BLaER1 treated with 17β-estradiol and CSF1 and Interleukin-3, amounts not matched to agents 10 nM and 100 nM (cell line): ENCODE results near the gene FOXC2.

Experiments used
- H3K27ac ChIP-seq, 11 experiments: shearing (Covaris generic); formaldehyde crosslinking; 2 replicates each; pipeline ENCODE4 v1.8.1; 2022
- H3K27me3 ChIP-seq, 11 experiments: shearing (Covaris generic); formaldehyde crosslinking; 2 replicates each; pipeline ENCODE4 v1.8.1; 2022
- H3K36me3 ChIP-seq, 11 experiments: shearing (Covaris generic); formaldehyde crosslinking; 2 replicates each; pipeline ENCODE4 v1.8.1; 2022
- H3K4me1 ChIP-seq, 10 experiments: shearing (Covaris generic); formaldehyde crosslinking; 2 replicates each; pipeline ENCODE4 v1.8.1; 2022
- H3K4me2 ChIP-seq, 11 experiments: shearing (Covaris generic); formaldehyde crosslinking; 2 replicates each; pipeline ENCODE4 v1.8.1; 2022
- H3K4me3 ChIP-seq, 10 experiments: shearing (Covaris generic); formaldehyde crosslinking; 2 replicates each; pipeline ENCODE4 v1.8.1; 2022
- H3K9ac ChIP-seq, 11 experiments: shearing (Covaris generic); formaldehyde crosslinking; 2 replicates each; pipeline ENCODE4 v1.8.1; 2022
- H3K9me3 ChIP-seq, 11 experiments: shearing (Covaris generic); formaldehyde crosslinking; replicated peaks in 1 of 11; 2 replicates each; pipeline ENCODE4 v1.8.1; 2022
- H4K20me1 ChIP-seq, 11 experiments: shearing (Covaris generic); formaldehyde crosslinking; 2 replicates each; pipeline ENCODE4 v1.8.1; 2022
- Cebpa-rat ChIP-seq, 11 experiments: shearing (Covaris generic); IDR thresholded peaks; 2 replicates each; pipeline ENCODE4 v1.8.1; 2022

FOXC2 gene

GRCh38 chr16:86522634-86523033 lies 44.0 kb upstream of the FOXC2 start:
- 0 out of 22 replicates have a peak overlapping the region, but pooled peaks of 2 of the 11 experiments have one; percentile 62 to 63 for H3K4me2 ChIP-seq
- no peak overlapping the region for H3K9ac ChIP-seq
- no peaks in the 10 kb centered on the region for H3K36me3 ChIP-seq
- H3K9me3 ChIP-seq: no peaks in the 10 kb centered on the region
- peaks cover 17 to 34% (median 30%) of the 10 kb centered on the region in 10 experiments for H3K4me1 ChIP-seq
- H3K27me3 ChIP-seq: peaks cover 18 to 24% (median 23%) of the 10 kb centered on the region in 11 experiments
- TF ChIP-seq Cebpa-rat (IDR thresholded peaks at IDR 0.05): 0 out of 22 replicates have a peak, but pooled peaks of 1 of the 11 experiments have one; percentile 16
- H3K4me3 ChIP-seq: no peak overlapping the region
- H4K20me1 ChIP-seq: peaks cover 0 to 11% (median under 1%) of the 10 kb centered on the region in 11 experiments; a peak in 7 of 22 replicates
- H3K27ac ChIP-seq: no peak overlapping the region

GRCh38 chr16:86523166-86523740 lies 43.4 kb upstream of the FOXC2 start:
- H4K20me1 ChIP-seq: peaks cover 0 to 10% (median 2%) of the 10 kb centered on the region in 11 experiments; a peak in 6 of 22 replicates
- no peak for TF ChIP-seq Cebpa-rat (IDR thresholded peaks at IDR 0.05)
- H3K4me2 ChIP-seq: no peak overlapping the region
- H3K4me1 ChIP-seq: peaks cover 17 to 40% (median 36%) of the 10 kb centered on the region in 10 experiments
- 0 out of 22 replicates have a peak, but pooled peaks cover 0 to under 1% (median 0%) of the 10 kb centered on the region in 11 experiments for H3K36me3 ChIP-seq
- peaks cover 12 to 18% (median 16%) of the 10 kb centered on the region in 11 experiments for H3K27me3 ChIP-seq
- no peaks in the 10 kb centered on the region for H3K9me3 ChIP-seq
- no peak overlapping the region for H3K4me3 ChIP-seq
- no peak overlapping the region for H3K27ac ChIP-seq
- H3K9ac ChIP-seq: no peak overlapping the region

- Histone ChIP-seq H3K9ac (no peak overlapping the region), H3K4me1 (peaks cover 17 to 43% (median 40%) of the 10 kb centered on the region in 10 experiments), H4K20me1 (peaks cover 0 to 11% (median 0%) of the 10 kb centered on the region in 11 experiments; a peak in 6 of 22 replicates), H3K27me3 (peaks cover 5 to 10% (median 9%) of the 10 kb centered on the region in 11 experiments; a peak in 16 of 22 replicates), H3K4me2 (no peak overlapping the region), H3K36me3 (0 out of 22 replicates have a peak, but pooled peaks cover 0 to 6% (median 0%) of the 10 kb centered on the region in 11 experiments), H3K27ac (no peak overlapping the region), H3K4me3 (no peak overlapping the region), H3K9me3 (no peaks in the 10 kb centered on the region)
- TF ChIP-seq Cebpa-rat (IDR thresholded peaks at IDR 0.05): no peak
Observed at GRCh38 chr16:86524029-86524428, 42.6 kb upstream of the FOXC2 start.

- Histone ChIP-seq H3K27me3 (no peaks in the 10 kb centered on the region; a peak in 3 of 22 replicates), H3K4me3 (no peak overlapping the region)
Observed at GRCh38 chr16:86525696-86526095, 40.9 kb upstream of the FOXC2 start.

GRCh38 chr16:86527366-86527765 lies 39.3 kb upstream of the FOXC2 start:
- Histone ChIP-seq H3K9me3 (no peaks in the 10 kb centered on the region), H3K4me3 (no peak overlapping the region), H3K27ac (no peak overlapping the region), H3K4me2 (peak overlapping the region in 4 of 11 experiments; percentile 42 to 62 (median 56); a peak in 6 of 22 replicates), H3K27me3 (no peaks in the 10 kb centered on the region), H3K9ac (no peak overlapping the region; a peak in 1 of 22 replicates), H4K20me1 (peaks cover 0 to 20% (median 0%) of the 10 kb centered on the region in 11 experiments; a peak in 2 of 22 replicates), H3K36me3 (peaks cover 4 to 27% (median 13%) of the 10 kb centered on the region in 11 experiments; a peak in 14 of 22 replicates), H3K4me1 (peaks cover 0 to 14% (median 12%) of the 10 kb centered on the region in 10 experiments; a peak in 15 of 20 replicates)
- no peak for TF ChIP-seq Cebpa-rat (IDR thresholded peaks at IDR 0.05)

More at GRCh38 chr16:86525696-86526095, 40.9 kb upstream of the FOXC2 start:
- Histone ChIP-seq H3K4me2 (no peak overlapping the region), H3K4me1 (peaks cover 7 to 31% (median 27%) of the 10 kb centered on the region in 10 experiments; a peak in 19 of 20 replicates), H3K36me3 (peaks cover 0 to 13% (median 0%) of the 10 kb centered on the region in 11 experiments; a peak in 4 of 22 replicates), H4K20me1 (peaks cover 0 to 11% (median 0%) of the 10 kb centered on the region in 11 experiments; a peak in 5 of 22 replicates), H3K9ac (no peak overlapping the region), H3K9me3 (no peaks in the 10 kb centered on the region), H3K27ac (no peak overlapping the region)
- no peak for TF ChIP-seq Cebpa-rat (IDR thresholded peaks at IDR 0.05)

- H3K4me3 ChIP-seq: no peak overlapping the region
- H4K20me1 ChIP-seq: peaks cover 0 to 25% (median 0%) of the 10 kb centered on the region in 11 experiments; a peak in 1 of 22 replicates
- peaks cover 0 to 14% (median 12%) of the 10 kb centered on the region in 10 experiments; a peak in 15 of 20 replicates for H3K4me1 ChIP-seq
- H3K4me2 ChIP-seq: peak overlapping the region in 8 of 11 experiments; percentile 37 to 62 (median 46); a peak in 15 of 22 replicates
- H3K9ac ChIP-seq: no peak overlapping the region; a peak in 1 of 22 replicates
- H3K27ac ChIP-seq: no peak overlapping the region
- H3K36me3 ChIP-seq: peaks cover 4 to 36% (median 21%) of the 10 kb centered on the region in 11 experiments; a peak in 15 of 22 replicates
- H3K27me3 ChIP-seq: no peaks in the 10 kb centered on the region
- no peak for TF ChIP-seq Cebpa-rat (IDR thresholded peaks at IDR 0.05)
- H3K9me3 ChIP-seq: no peaks in the 10 kb centered on the region
Observed at GRCh38 chr16:86528061-86528929, 38.3 kb upstream of the FOXC2 start.

- Histone ChIP-seq H3K9me3 (no peaks in the 10 kb centered on the region), H3K9ac (no peak overlapping the region), H4K20me1 (peaks cover 0 to 25% (median 0%) of the 10 kb centered on the region in 11 experiments; a peak in 1 of 22 replicates), H3K4me3 (no peak overlapping the region), H3K4me2 (no peak overlapping the region), H3K4me1 (peaks cover 0 to 14% (median 12%) of the 10 kb centered on the region in 10 experiments; a peak in 15 of 20 replicates), H3K27ac (no peak overlapping the region), H3K36me3 (peaks cover 4 to 38% (median 21%) of the 10 kb centered on the region in 11 experiments; a peak in 15 of 22 replicates), H3K27me3 (no peaks in the 10 kb centered on the region)
- no peak for TF ChIP-seq Cebpa-rat (IDR thresholded peaks at IDR 0.05)
Observed at GRCh38 chr16:86529160-86529559, 37.5 kb upstream of the FOXC2 start.

- no peak overlapping the region for H3K9ac ChIP-seq
- H3K4me3 ChIP-seq: no peak overlapping the region
- H3K4me2 ChIP-seq: no peak overlapping the region
- no peaks in the 10 kb centered on the region for H3K27me3 ChIP-seq
- peaks cover 5 to 49% (median 26%) of the 10 kb centered on the region in 11 experiments; a peak in 15 of 22 replicates for H3K36me3 ChIP-seq
- H3K27ac ChIP-seq: no peak overlapping the region
- peaks cover 0 to 25% (median 0%) of the 10 kb centered on the region in 11 experiments; a peak in 1 of 22 replicates for H4K20me1 ChIP-seq
- H3K4me1 ChIP-seq: peaks cover 0 to 14% (median 12%) of the 10 kb centered on the region in 10 experiments; a peak in 15 of 20 replicates
- H3K9me3 ChIP-seq: no peaks in the 10 kb centered on the region
- no peak for TF ChIP-seq Cebpa-rat (IDR thresholded peaks at IDR 0.05)
Observed at GRCh38 chr16:86530251-86531190, 36.1 kb upstream of the FOXC2 start.
